Measurements from ENCODE around the gene S100PBP. TPM values are rescaled to one million over a fixed set of nuclear protein-coding genes. Genes with fewer than 3 reads are reported as not detected.

The S100PBP gene
- total and polyA plus RNA-seq, 2 donors from 2014 or later: 14.3 to 40.1 TPM

- H3K36me3 ChIP-seq (ENCODE audit: control insufficient read depth in 2 of 3, insufficient read depth in 3 of 3, low read length in 3 of 3): peaks cover 0 to 11% (median 4%) of the 10 kb centered on the region in 3 donors
- H3K9me3 ChIP-seq (ENCODE audit: control insufficient read depth in 2 of 3, insufficient read depth in 1 of 3, low read length in 3 of 3): no peaks in the 10 kb centered on the region
- no peak overlapping the region for H3K27ac ChIP-seq (ENCODE audit: low read depth in 2 of 2, low read length in 2 of 2)
- H3K4me1 ChIP-seq (ENCODE audit: control insufficient read depth in 2 of 3, insufficient read depth in 2 of 3, low read depth in 1 of 3, low read length in 3 of 3): peaks cover 0 to 22% (median 13%) of the 10 kb centered on the region in 3 donors
- TF ChIP-seq CTCF (IDR thresholded peaks at IDR 0.05; ENCODE audit: borderline replicate concordance, extremely low read depth, insufficient read depth): no peak
- intact Hi-C loops (cut with DNase I): loop anchor here (5.0 kb wide), 1 partner anchor 57 kb away; no protein-coding TSS in a partner anchor
- peak in 1 of 5 donors; percentile 70 for DNase-seq
- no peak for FAIRE-seq
- no peaks in the 10 kb centered on the region for H3K27me3 ChIP-seq (ENCODE audit: control insufficient read depth, insufficient read depth, low read length)
- no peak overlapping the region for H3K4me3 ChIP-seq (ENCODE audit: low read length in 3 of 3)
- H3K9ac ChIP-seq (ENCODE audit: low read length in 3 of 3): no peak overlapping the region
Measured at GRCh38 chr1:32769524-32770220, 47.8 kb upstream of the S100PBP start.

- Histone ChIP-seq H3K27ac (ENCODE audit: low read depth in 2 of 2, low read length in 2 of 2) (no peak overlapping the region), H3K9ac (ENCODE audit: low read length in 3 of 3) (no peak overlapping the region), H3K9me3 (ENCODE audit: control insufficient read depth in 2 of 3, insufficient read depth in 1 of 3, low read length in 3 of 3) (no peaks in the 10 kb centered on the region), H3K27me3 (ENCODE audit: control insufficient read depth, insufficient read depth, low read length) (no peaks in the 10 kb centered on the region), H3K4me1 (ENCODE audit: control insufficient read depth in 2 of 3, insufficient read depth in 2 of 3, low read depth in 1 of 3, low read length in 3 of 3) (peaks cover 0 to 17% (median 13%) of the 10 kb centered on the region in 3 donors), H3K36me3 (ENCODE audit: control insufficient read depth in 2 of 3, insufficient read depth in 3 of 3, low read length in 3 of 3) (peaks cover 0 to 11% (median 5%) of the 10 kb centered on the region in 3 donors), H3K4me3 (ENCODE audit: low read length in 3 of 3) (no peak overlapping the region)
- intact Hi-C loops (cut with DNase I): loop anchor here (5.0 kb wide), 1 partner anchor 58 kb away; no protein-coding TSS in a partner anchor
- FAIRE-seq: no peak
- DNase-seq: peak in 1 of 5 donors; percentile 62
- no peak for TF ChIP-seq CTCF (IDR thresholded peaks at IDR 0.05; ENCODE audit: borderline replicate concordance, extremely low read depth, insufficient read depth)
Measured at GRCh38 chr1:32770221-32770731, 47.2 kb upstream of the S100PBP start.

GRCh38 chr1:32770741-32771548, 46.5 kb upstream of the S100PBP start:
- FAIRE-seq (no peak), DNase-seq (peak in 1 of 5 donors; percentile 72)
- Histone ChIP-seq H3K4me3 (ENCODE audit: low read length in 3 of 3) (no peak overlapping the region), H3K4me1 (ENCODE audit: control insufficient read depth in 2 of 3, insufficient read depth in 2 of 3, low read depth in 1 of 3, low read length in 3 of 3) (peaks cover 0 to 13% (median 11%) of the 10 kb centered on the region in 3 donors), H3K27me3 (ENCODE audit: control insufficient read depth, insufficient read depth, low read length) (no peaks in the 10 kb centered on the region), H3K9me3 (ENCODE audit: control insufficient read depth in 2 of 3, insufficient read depth in 1 of 3, low read length in 3 of 3) (no peaks in the 10 kb centered on the region), H3K36me3 (ENCODE audit: control insufficient read depth in 2 of 3, insufficient read depth in 3 of 3, low read length in 3 of 3) (peaks cover 0 to 11% (median 6%) of the 10 kb centered on the region in 3 donors), H3K9ac (ENCODE audit: low read length in 3 of 3) (no peak overlapping the region), H3K27ac (ENCODE audit: low read depth in 2 of 2, low read length in 2 of 2) (no peak overlapping the region)
- TF ChIP-seq CTCF (IDR thresholded peaks at IDR 0.05; ENCODE audit: borderline replicate concordance, extremely low read depth, insufficient read depth): no peak
- intact Hi-C loops (cut with DNase I): loop anchor here (5.0 kb wide), 1 partner anchor 59 kb away; no protein-coding TSS in a partner anchor
